WTC11 (cell line): ENCODE results near the gene BCO1. TPM values are rescaled to one million over a fixed set of nuclear protein-coding genes. Genes with fewer than 3 reads are reported as not detected.

Experiments used
- ATAC-seq: fragments of 200-7000 bp; cut with Tn5 transposase; 2 replicates; pipeline ENCODE4 v1.10.0; 2021; ENCODE audit warnings: mild to moderate bottlenecking, moderate library complexity
- CTCF ChIA-PET: fragments of 300-600 bp; sonication (Branson Sonifier 250); formaldehyde crosslinking; loops from one replicate; lab custom pipeline; 2021; ENCODE audit warnings: antibody characterized with exemption; lab: Charles Lee
- POLR2A ChIA-PET: fragments of 350-600 bp; sonication (Branson Sonifier 250); formaldehyde crosslinking; loops from one replicate; lab custom pipeline; 2021; ENCODE audit warnings: antibody characterized with exemption; lab: Charles Lee
- DNase-seq: peaks from one replicate; pipeline ENCODE4 v3.0.0; 2021; ENCODE audit warnings: low spot score
- H3K27ac Mint-ChIP-seq: 2 replicates; pipeline ENCODE4 v1.8.0; 2021; ENCODE audit warnings: mixed read lengths
- H3K27me3 Mint-ChIP-seq: 2 replicates; pipeline ENCODE4 v1.8.0; 2021; ENCODE audit warnings: low read depth, mild to moderate bottlenecking, moderate library complexity, mixed read lengths
- H3K36me3 Mint-ChIP-seq: 2 replicates; pipeline ENCODE4 v1.8.0; 2021; ENCODE audit warnings: mixed read lengths
- H3K4me1 Mint-ChIP-seq: 2 replicates; pipeline ENCODE4 v1.8.0; 2022; ENCODE audit warnings: mixed read lengths
- H3K4me3 Mint-ChIP-seq: 2 replicates; pipeline ENCODE4 v1.8.0; 2021; ENCODE audit warnings: mild to moderate bottlenecking, moderate library complexity, mixed read lengths
- H3K9me3 Mint-ChIP-seq: 2 replicates; pipeline ENCODE4 v1.8.0; 2021; ENCODE audit warnings: mixed read lengths
- FOXP1 ChIP-seq: sonication (generic); formaldehyde crosslinking; IDR thresholded peaks from 2 replicates; pipeline ENCODE4 v1.8.0; 2022; ENCODE audit warnings: missing genetic modification reagents, mild to moderate bottlenecking, moderate library complexity, borderline replicate concordance
- MYBL2 ChIP-seq: sonication (generic); formaldehyde crosslinking; IDR thresholded peaks from 2 replicates; pipeline ENCODE4 v1.8.1; 2023; ENCODE audit warnings: mild to moderate bottlenecking, moderate library complexity, missing genetic modification reagents
- NFYB ChIP-seq: sonication (generic); formaldehyde crosslinking; conservative IDR thresholded peaks from 2 replicates; pipeline ENCODE4 v1.8.0; 2022; ENCODE audit warnings: low read depth, missing genetic modification reagents
- ZNF317 ChIP-seq: sonication (generic); formaldehyde crosslinking; IDR thresholded peaks from 2 replicates; pipeline ENCODE4 v1.8.1; 2023; ENCODE audit warnings: low read depth, mild to moderate bottlenecking, moderate library complexity, missing genetic modification reagents, borderline replicate concordance
- ZNF396 ChIP-seq: fragments of 250-450 bp; sonication (Bioruptor Pico); IDR thresholded peaks from 2 replicates; pipeline ENCODE4 v1.8.0; 2021; ENCODE audit warnings: mild to moderate bottlenecking, moderate library complexity, borderline replicate concordance
- total RNA-seq: library from RNA; stranded (reverse); gene quantifications from 3 replicates; pipeline ENCODE4 v1.2.3, GENCODE V29; 2021
- TF ChIP-seq, protein P1 (sequence below): fragments of 250-450 bp; sonication (Bioruptor Pico); conservative IDR thresholded peaks from 2 replicates; pipeline ENCODE4 v1.9.0; 2021; ENCODE audit warnings: mild to moderate bottlenecking
- TF ChIP-seq, protein P2 (sequence below): sonication (generic); formaldehyde crosslinking; IDR thresholded peaks from 2 replicates; pipeline ENCODE4 v1.8.1; 2023; ENCODE audit warnings: mild to moderate bottlenecking, missing genetic modification reagents, moderate library complexity
- TF ChIP-seq, protein P3 (sequence below): fragments of 250-450 bp; sonication (Bioruptor Pico); IDR thresholded peaks from 2 replicates; pipeline ENCODE4 v1.8.0; 2021; ENCODE audit warnings: mild to moderate bottlenecking
- TF ChIP-seq, protein P4 (sequence below): sonication (generic); formaldehyde crosslinking; IDR thresholded peaks from 2 replicates; pipeline ENCODE4 v1.8.0; 2022; ENCODE audit warnings: mild to moderate bottlenecking, missing genetic modification reagents
- TF ChIP-seq, protein P5 (sequence below): sonication (generic); formaldehyde crosslinking; conservative IDR thresholded peaks from 2 replicates; pipeline ENCODE4 v1.8.1; 2023; ENCODE audit warnings: mild to moderate bottlenecking, low read depth, missing genetic modification reagents, moderate library complexity
- TF ChIP-seq, protein P6 (sequence below): sonication (generic); formaldehyde crosslinking; IDR thresholded peaks from 2 replicates; pipeline ENCODE4 v1.8.0; 2023; ENCODE audit warnings: missing genetic modification reagents, mild to moderate bottlenecking, borderline replicate concordance
- TF ChIP-seq, protein P7 (sequence below): sonication (generic); formaldehyde crosslinking; IDR thresholded peaks from 2 replicates; pipeline ENCODE4 v1.8.0; 2022; ENCODE audit warnings: missing genetic modification reagents

Gene BCO1
- total RNA-seq, 1 experiment from 2014 or later: 0.15 TPM

DNA sequence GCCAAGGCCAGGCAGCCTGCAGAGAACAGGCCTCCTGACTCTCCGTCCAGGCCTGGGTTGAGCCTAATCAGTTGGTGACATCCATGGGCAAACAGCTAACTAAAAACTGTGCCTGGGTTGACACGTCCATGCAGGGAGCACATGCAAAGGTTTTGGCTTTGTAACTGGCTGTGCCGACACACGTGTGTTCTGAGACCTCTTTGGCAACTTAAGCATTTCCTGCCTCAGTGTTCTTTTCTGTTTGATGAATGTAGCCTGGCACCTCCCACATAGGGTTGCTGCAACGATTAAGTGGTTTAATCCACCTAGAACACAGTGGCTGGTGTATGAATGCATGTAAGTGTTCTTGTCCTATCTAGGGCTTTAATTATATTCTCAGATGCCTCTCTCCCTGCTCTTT, 3.2 kb downstream of the BCO1 start:
- Mint-ChIP-seq H3K9me3 (no peaks in the 10 kb centered on the region), H3K4me3 (no peak overlapping the region), H3K36me3 (no peaks in the 10 kb centered on the region), H3K4me1 (peaks cover 33% of the 10 kb centered on the region), H3K27ac (no peak overlapping the region), H3K27me3 (no peaks in the 10 kb centered on the region)
- ATAC-seq: no peak
- TF ChIP-seq, protein P1, sequence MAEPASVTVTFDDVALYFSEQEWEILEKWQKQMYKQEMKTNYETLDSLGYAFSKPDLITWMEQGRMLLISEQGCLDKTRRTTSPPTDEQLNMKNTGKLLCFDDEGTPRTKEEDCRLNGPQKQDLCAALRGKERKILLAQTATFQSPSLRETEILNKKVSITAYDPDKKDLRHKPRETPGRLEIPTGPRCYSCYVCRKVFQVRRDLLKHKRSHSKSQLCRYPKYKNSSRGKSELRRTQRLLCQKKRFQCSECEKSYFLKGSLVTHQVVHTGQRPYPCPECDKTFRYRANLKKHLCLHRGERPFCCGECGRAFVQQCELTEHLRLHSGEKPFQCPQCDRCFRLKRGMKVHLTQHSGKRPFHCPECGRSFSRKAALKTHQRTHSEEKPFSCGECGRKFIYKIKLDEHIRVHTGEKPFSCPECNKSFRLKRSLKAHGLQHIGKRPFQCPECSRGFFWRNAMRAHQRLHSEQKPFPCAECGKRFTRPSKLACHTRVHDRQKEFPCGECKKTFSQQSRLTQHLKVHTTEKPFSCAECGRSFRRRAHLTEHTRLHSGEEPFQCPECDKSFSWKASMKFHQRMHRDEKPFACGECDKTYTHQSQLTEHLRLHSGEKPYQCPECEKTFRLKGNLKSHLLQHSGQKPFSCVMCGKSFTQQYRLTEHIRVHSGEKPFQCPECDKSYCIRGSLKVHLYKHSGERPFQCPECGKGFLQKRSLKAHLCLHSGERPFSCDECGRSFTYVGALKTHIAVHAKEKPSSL (CRISPR knock-in tag): no peak
- ChIA-PET POLR2A (no interaction called here), CTCF (no interaction called here)
- DNase-seq: no peak

DNA sequence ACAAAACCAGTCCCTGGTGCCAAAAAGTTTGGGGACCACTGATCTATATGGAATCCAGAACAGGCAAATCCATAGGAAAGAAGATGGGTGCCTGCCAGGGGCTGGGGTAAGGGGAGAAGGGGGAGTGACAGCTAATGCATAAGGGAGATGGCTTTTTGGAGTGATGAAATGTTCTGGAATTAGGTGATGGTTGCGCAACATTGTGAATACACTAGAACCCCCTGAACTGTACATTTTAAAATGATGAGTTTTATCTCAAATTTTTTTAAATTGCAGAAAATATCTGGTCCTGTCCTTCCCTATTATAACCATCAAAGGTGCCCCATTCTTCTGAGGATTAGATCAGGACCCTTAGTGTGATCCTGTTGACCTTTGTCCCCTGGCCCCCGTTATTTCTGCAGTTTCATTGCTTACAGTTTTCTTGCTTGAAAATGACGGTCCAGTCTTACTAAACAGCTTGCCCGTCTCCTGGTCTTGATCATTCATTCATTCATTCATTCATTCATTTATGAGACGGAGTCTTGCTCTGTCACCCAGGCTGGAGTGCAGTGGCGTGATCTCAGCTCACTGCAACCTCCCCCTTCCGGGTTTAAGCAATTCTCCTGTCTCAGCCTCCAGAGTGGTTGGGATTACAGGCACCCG, 4.6 kb downstream of the BCO1 start:
- ChIA-PET POLR2A (no interaction called here), CTCF (interaction anchor here (1.4 to 2.3 kb wide), 2 partner anchors 18 to 38 kb away, joined by 4 to 6 read pairs; no protein-coding TSS in a partner anchor)
- Mint-ChIP-seq H3K4me3 (no peak overlapping the region), H3K9me3 (no peaks in the 10 kb centered on the region), H3K36me3 (no peaks in the 10 kb centered on the region), H3K27me3 (no peaks in the 10 kb centered on the region), H3K4me1 (peaks cover 24% of the 10 kb centered on the region), H3K27ac (no peak overlapping the region)
- TF ChIP-seq, protein P2, sequence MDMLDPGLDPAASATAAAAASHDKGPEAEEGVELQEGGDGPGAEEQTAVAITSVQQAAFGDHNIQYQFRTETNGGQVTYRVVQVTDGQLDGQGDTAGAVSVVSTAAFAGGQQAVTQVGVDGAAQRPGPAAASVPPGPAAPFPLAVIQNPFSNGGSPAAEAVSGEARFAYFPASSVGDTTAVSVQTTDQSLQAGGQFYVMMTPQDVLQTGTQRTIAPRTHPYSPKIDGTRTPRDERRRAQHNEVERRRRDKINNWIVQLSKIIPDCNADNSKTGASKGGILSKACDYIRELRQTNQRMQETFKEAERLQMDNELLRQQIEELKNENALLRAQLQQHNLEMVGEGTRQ (CRISPR knock-in tag): no peak
- TF ChIP-seq FOXP1 (CRISPR knock-in tag): no peak
- TF ChIP-seq, protein P3, sequence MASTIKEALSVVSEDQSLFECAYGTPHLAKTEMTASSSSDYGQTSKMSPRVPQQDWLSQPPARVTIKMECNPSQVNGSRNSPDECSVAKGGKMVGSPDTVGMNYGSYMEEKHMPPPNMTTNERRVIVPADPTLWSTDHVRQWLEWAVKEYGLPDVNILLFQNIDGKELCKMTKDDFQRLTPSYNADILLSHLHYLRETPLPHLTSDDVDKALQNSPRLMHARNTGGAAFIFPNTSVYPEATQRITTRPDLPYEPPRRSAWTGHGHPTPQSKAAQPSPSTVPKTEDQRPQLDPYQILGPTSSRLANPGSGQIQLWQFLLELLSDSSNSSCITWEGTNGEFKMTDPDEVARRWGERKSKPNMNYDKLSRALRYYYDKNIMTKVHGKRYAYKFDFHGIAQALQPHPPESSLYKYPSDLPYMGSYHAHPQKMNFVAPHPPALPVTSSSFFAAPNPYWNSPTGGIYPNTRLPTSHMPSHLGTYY (CRISPR knock-in tag): no peak
- TF ChIP-seq ZNF317 (CRISPR knock-in tag): no peak
- TF ChIP-seq, protein P4, sequence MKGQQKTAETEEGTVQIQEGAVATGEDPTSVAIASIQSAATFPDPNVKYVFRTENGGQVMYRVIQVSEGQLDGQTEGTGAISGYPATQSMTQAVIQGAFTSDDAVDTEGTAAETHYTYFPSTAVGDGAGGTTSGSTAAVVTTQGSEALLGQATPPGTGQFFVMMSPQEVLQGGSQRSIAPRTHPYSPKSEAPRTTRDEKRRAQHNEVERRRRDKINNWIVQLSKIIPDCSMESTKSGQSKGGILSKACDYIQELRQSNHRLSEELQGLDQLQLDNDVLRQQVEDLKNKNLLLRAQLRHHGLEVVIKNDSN (CRISPR knock-in tag): no peak
- DNase-seq: no peak
- no peak for ATAC-seq

DNA sequence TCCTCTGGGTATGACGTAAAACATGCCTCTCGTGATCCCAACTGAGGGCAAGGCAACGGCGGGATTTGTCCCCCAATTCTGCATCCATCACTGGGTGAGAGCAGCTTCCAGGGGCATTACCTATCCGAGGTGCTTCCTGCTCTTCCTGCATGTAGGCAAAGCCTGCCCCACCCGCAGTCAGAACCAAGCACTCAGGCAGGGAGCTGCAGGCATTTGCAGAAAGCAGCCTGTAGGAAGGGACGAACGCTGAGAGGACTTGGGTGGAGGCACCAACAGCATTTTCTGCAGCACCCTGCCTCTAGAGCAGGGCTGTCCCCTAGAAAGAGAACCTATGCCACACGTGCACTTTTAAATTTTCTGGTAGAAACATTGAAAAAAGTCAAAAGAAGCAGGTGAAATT, 5.5 kb downstream of the BCO1 start:
- no peaks in the 10 kb centered on the region for H3K36me3 Mint-ChIP-seq
- H3K27me3 Mint-ChIP-seq: no peaks in the 10 kb centered on the region
- peaks cover 17% of the 10 kb centered on the region for H3K4me1 Mint-ChIP-seq
- H3K9me3 Mint-ChIP-seq: no peaks in the 10 kb centered on the region
- peak; percentile 33 for DNase-seq
- H3K27ac Mint-ChIP-seq: no peak overlapping the region
- ChIA-PET POLR2A (no interaction called here), CTCF (interaction anchor here (0.5 to 2.3 kb wide), 5 partner anchors 17 to 65 kb away, joined by 3 to 6 read pairs (median 4); no protein-coding TSS in a partner anchor)
- no peak overlapping the region for H3K4me3 Mint-ChIP-seq
- ATAC-seq: peak; percentile 80
- TF ChIP-seq, protein P5, sequence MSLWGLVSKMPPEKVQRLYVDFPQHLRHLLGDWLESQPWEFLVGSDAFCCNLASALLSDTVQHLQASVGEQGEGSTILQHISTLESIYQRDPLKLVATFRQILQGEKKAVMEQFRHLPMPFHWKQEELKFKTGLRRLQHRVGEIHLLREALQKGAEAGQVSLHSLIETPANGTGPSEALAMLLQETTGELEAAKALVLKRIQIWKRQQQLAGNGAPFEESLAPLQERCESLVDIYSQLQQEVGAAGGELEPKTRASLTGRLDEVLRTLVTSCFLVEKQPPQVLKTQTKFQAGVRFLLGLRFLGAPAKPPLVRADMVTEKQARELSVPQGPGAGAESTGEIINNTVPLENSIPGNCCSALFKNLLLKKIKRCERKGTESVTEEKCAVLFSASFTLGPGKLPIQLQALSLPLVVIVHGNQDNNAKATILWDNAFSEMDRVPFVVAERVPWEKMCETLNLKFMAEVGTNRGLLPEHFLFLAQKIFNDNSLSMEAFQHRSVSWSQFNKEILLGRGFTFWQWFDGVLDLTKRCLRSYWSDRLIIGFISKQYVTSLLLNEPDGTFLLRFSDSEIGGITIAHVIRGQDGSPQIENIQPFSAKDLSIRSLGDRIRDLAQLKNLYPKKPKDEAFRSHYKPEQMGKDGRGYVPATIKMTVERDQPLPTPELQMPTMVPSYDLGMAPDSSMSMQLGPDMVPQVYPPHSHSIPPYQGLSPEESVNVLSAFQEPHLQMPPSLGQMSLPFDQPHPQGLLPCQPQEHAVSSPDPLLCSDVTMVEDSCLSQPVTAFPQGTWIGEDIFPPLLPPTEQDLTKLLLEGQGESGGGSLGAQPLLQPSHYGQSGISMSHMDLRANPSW (CRISPR knock-in tag): no peak
- TF ChIP-seq ZNF396 (CRISPR knock-in tag) (no peak), MYBL2 (CRISPR knock-in tag) (no peak), NFYB (no peak)
- TF ChIP-seq, protein P2 (CRISPR knock-in tag): no peak
- TF ChIP-seq, protein P6, sequence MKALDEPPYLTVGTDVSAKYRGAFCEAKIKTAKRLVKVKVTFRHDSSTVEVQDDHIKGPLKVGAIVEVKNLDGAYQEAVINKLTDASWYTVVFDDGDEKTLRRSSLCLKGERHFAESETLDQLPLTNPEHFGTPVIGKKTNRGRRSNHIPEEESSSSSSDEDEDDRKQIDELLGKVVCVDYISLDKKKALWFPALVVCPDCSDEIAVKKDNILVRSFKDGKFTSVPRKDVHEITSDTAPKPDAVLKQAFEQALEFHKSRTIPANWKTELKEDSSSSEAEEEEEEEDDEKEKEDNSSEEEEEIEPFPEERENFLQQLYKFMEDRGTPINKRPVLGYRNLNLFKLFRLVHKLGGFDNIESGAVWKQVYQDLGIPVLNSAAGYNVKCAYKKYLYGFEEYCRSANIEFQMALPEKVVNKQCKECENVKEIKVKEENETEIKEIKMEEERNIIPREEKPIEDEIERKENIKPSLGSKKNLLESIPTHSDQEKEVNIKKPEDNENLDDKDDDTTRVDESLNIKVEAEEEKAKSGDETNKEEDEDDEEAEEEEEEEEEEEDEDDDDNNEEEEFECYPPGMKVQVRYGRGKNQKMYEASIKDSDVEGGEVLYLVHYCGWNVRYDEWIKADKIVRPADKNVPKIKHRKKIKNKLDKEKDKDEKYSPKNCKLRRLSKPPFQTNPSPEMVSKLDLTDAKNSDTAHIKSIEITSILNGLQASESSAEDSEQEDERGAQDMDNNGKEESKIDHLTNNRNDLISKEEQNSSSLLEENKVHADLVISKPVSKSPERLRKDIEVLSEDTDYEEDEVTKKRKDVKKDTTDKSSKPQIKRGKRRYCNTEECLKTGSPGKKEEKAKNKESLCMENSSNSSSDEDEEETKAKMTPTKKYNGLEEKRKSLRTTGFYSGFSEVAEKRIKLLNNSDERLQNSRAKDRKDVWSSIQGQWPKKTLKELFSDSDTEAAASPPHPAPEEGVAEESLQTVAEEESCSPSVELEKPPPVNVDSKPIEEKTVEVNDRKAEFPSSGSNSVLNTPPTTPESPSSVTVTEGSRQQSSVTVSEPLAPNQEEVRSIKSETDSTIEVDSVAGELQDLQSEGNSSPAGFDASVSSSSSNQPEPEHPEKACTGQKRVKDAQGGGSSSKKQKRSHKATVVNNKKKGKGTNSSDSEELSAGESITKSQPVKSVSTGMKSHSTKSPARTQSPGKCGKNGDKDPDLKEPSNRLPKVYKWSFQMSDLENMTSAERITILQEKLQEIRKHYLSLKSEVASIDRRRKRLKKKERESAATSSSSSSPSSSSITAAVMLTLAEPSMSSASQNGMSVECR: no peak
- TF ChIP-seq, protein P7, sequence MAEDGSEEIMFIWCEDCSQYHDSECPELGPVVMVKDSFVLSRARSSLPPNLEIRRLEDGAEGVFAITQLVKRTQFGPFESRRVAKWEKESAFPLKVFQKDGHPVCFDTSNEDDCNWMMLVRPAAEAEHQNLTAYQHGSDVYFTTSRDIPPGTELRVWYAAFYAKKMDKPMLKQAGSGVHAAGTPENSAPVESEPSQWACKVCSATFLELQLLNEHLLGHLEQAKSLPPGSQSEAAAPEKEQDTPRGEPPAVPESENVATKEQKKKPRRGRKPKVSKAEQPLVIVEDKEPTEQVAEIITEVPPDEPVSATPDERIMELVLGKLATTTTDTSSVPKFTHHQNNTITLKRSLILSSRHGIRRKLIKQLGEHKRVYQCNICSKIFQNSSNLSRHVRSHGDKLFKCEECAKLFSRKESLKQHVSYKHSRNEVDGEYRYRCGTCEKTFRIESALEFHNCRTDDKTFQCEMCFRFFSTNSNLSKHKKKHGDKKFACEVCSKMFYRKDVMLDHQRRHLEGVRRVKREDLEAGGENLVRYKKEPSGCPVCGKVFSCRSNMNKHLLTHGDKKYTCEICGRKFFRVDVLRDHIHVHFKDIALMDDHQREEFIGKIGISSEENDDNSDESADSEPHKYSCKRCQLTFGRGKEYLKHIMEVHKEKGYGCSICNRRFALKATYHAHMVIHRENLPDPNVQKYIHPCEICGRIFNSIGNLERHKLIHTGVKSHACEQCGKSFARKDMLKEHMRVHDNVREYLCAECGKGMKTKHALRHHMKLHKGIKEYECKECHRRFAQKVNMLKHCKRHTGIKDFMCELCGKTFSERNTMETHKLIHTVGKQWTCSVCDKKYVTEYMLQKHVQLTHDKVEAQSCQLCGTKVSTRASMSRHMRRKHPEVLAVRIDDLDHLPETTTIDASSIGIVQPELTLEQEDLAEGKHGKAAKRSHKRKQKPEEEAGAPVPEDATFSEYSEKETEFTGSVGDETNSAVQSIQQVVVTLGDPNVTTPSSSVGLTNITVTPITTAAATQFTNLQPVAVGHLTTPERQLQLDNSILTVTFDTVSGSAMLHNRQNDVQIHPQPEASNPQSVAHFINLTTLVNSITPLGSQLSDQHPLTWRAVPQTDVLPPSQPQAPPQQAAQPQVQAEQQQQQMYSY (CRISPR knock-in tag): no peak
